Glutamatergic neuron (in vitro differentiated cells): Measurements from ENCODE around the gene NDUFAF8. TPM values are rescaled to one million over a fixed set of nuclear protein-coding genes. Genes with fewer than 3 reads are reported as not detected.
A peak's percentile ranks its signal among the peaks of the same experiment; 100 is the strongest.

Source experiments
- DNase-seq: peaks from one replicate; pipeline ENCODE4 v3.0.0; 2022
- H3K27ac Mint-ChIP-seq: one replicate; pipeline ENCODE4 v1.8.0; 2020; ENCODE audit warnings: mild to moderate bottlenecking, mixed read lengths, inconsistent platforms; ENCODE audit not compliant: unreplicated experiment
- H3K27me3 Mint-ChIP-seq: one replicate; pipeline ENCODE4 v1.8.0; 2020; ENCODE audit warnings: mild to moderate bottlenecking, moderate library complexity, mixed read lengths, inconsistent platforms; ENCODE audit not compliant: unreplicated experiment
- H3K36me3 Mint-ChIP-seq: one replicate; pipeline ENCODE4 v1.8.0; 2020; ENCODE audit warnings: mild to moderate bottlenecking, mixed read lengths, inconsistent platforms; ENCODE audit not compliant: unreplicated experiment
- H3K4me1 Mint-ChIP-seq: one replicate; pipeline ENCODE4 v1.8.0; 2020; ENCODE audit warnings: mild to moderate bottlenecking, low read depth, mixed read lengths, inconsistent platforms; ENCODE audit not compliant: unreplicated experiment
- H3K4me3 Mint-ChIP-seq: one replicate; pipeline ENCODE4 v1.8.0; 2020; ENCODE audit warnings: mild to moderate bottlenecking, mixed read lengths, inconsistent platforms; ENCODE audit not compliant: unreplicated experiment
- H3K9me3 Mint-ChIP-seq: one replicate; pipeline ENCODE4 v1.8.0; 2020; ENCODE audit warnings: mild to moderate bottlenecking, moderate library complexity, mixed read lengths, inconsistent platforms; ENCODE audit not compliant: unreplicated experiment
- CTCF ChIP-seq: fragments of 200-600 bp; sonication (generic); IDR thresholded peaks from one replicate; pipeline ENCODE4 v1.5.0; 2021; ENCODE audit not compliant: partially characterized antibody, unreplicated experiment
- long read RNA-seq: library from polyadenylated mRNA; unstranded; transcript quantifications from one replicate; pipeline ENCODE4 v2.0.0, GENCODE V29; 2020; ENCODE audit not compliant: unreplicated experiment
- total RNA-seq: library from RNA; stranded (reverse); fragmentation: NEBNext Ultra II Directional; extraction: Animal tissue kit (Norgen Biotek cat#: 25700); gene quantifications from one replicate; pipeline ENCODE4 v1.2.1, GENCODE V29; 2021; ENCODE audit not compliant: unreplicated experiment

NDUFAF8 gene
- total RNA-seq = 31.5 TPM
- long read RNA-seq, transcript NDUFAF8-201 (3 exons, 615 nt) = major isoform, 16 of 20 reads
- long read RNA-seq, partial matches to known transcripts = 3 of 20 reads
- long read RNA-seq, other reads (novel, unspliced or antisense) = 0 of 20 reads

DNA sequence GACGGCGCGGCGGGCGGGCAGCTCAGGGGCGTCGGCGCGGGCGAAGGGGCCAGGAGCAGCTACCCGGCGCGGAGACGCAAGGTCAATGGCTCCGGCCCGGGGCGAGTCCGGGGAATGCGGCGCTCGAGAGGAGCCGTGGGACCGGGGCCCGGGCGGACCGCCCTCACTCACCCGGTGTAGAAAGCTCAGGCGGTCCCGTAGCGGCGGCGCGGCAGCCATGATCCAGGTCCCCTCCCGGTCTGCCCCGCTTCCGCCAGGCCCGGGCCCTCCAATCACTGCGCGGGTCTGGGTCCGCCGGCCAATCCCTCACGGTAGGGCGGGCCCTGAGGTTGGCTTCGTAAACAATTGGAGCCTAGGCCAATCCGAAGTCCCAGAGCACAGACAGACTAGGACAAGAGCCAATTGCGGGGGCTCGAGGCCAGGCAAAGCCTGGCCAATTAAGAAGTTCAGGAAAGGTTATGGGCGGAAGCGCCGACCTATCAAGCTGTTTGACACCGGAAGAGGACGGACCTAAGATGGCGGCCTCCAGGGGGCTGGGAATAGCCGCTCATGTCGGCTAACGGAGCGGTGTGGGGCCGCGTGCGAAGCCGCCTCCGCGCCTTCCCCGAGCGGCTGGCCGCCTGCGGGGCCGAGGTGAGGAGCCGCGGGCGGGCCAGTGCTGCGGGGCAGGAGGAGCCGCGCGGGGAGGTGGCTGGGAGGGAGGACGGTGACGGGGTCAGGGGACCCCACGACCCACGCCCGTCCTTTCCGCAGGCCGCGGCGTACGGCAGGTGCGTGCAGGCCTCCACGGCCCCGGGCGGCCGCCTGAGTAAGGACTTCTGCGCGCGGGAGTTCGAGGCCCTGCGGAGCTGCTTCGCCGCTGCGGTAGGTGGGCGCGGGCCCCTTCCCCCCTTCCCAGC lies at the start of gene NDUFAF8, which contains the start of gene TEPSIN:
NDUFAF8 (plus strand) TSS at position 504 of the 899 bp plus-strand sequence; CDS start at position 550, 46 bp downstream.
TEPSIN (minus strand) TSS at position 241 of the 899 bp plus-strand sequence; CDS start at position 219, 22 bp downstream.
- Mint-ChIP-seq H3K27me3 (peaks cover 6% of the 10 kb centered on the region), H3K9me3 (peaks cover 11% of the 10 kb centered on the region), H3K27ac (peak within 1 kb of the TSS; percentile 86), H3K36me3 (no peaks in the 10 kb centered on the region), H3K4me3 (peak within 1 kb of the TSS; percentile 93), H3K4me1 (peaks cover 21% of the 10 kb centered on the region)
- peak; percentile 25 for TF ChIP-seq CTCF
- DNase-seq = peak; percentile 95

- no peak overlapping the region for H3K27ac Mint-ChIP-seq
- H3K36me3 Mint-ChIP-seq = no peaks in the 10 kb centered on the region
- H3K27me3 Mint-ChIP-seq = peaks cover 4% of the 10 kb centered on the region
- H3K4me3 Mint-ChIP-seq = no peak overlapping the region
- peaks cover 1% of the 10 kb centered on the region for H3K9me3 Mint-ChIP-seq
- no peak for DNase-seq
- TF ChIP-seq CTCF = no peak
- peaks cover 3% of the 10 kb centered on the region for H3K4me1 Mint-ChIP-seq
Measured at GRCh38 chr17:81189670-81190530, 49.2 kb upstream of the NDUFAF8 start.

DNA sequence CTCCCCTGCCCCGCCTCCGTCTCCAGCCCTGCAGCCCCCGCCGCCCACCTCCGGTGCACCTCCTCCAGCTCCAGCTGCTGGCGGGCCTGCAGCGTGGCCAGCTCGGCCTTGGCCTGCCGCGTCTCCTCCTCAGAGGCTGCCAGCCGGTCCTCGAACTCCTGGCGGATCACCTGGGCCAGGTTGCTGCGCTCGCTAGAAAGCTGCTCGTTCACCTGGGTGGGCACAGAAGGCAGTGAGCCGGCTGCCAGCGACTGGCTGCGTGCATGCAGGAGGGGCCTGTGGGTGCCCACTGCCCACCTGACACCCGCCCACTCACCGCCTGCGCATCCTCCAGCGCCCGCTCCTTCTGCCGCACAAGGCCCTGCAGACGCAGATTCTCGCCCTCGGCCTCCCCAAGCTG lies 48.5 kb upstream of the NDUFAF8 start:
- H3K27ac Mint-ChIP-seq = no peak overlapping the region
- no peak for DNase-seq
- H3K4me1 Mint-ChIP-seq = no peaks in the 10 kb centered on the region
- H3K27me3 Mint-ChIP-seq = no peaks in the 10 kb centered on the region
- H3K4me3 Mint-ChIP-seq = no peak overlapping the region
- TF ChIP-seq CTCF = no peak
- H3K9me3 Mint-ChIP-seq = peaks cover 1% of the 10 kb centered on the region
- no peaks in the 10 kb centered on the region for H3K36me3 Mint-ChIP-seq

DNA sequence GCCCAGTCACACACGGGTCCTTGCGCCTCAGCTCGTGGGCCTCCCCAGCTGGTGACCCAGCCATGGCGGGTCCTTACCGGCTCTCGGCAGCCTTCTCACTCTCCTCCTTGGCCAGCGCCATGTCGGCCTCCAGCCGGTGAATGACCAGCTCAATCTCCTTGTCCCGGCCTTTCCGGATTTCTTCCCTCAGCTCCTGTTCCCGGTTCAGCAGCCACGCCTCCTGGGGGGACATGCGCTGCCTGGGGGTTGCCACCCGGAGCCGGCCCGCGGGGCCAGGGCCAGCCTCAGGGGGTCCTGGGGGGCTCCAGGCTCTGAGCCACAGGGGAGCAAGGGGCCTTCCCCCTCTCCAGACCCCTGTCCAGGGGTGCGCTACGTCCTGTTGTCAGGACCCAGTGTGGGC lies 48.0 kb upstream of the NDUFAF8 start:
- H3K36me3 Mint-ChIP-seq = no peaks in the 10 kb centered on the region
- no peak for DNase-seq
- peaks cover 1% of the 10 kb centered on the region for H3K9me3 Mint-ChIP-seq
- H3K4me1 Mint-ChIP-seq = no peaks in the 10 kb centered on the region
- no peak overlapping the region for H3K4me3 Mint-ChIP-seq
- no peaks in the 10 kb centered on the region for H3K27me3 Mint-ChIP-seq
- H3K27ac Mint-ChIP-seq = no peak overlapping the region
- no peak for TF ChIP-seq CTCF
